HCT116 (cell line): Measurements from ENCODE around the gene LAMP1. TPM values are rescaled to one million over a fixed set of nuclear protein-coding genes. Genes with fewer than 3 reads are reported as not detected.
A peak's percentile ranks its signal among the peaks of the same experiment; 100 is the strongest.

ENCODE experiments used
- ATAC-seq: fragments of 200-7000 bp; cut with Tn5 transposase; 2 replicates; pipeline ENCODE4 v1.9.1; 2020; ENCODE audit warnings: mild to moderate bottlenecking, moderate library complexity
- BruUV-seq: library from RNA; stranded (reverse); fragments of 400-500 nt; replicated peaks from 2 replicates; lab custom pipeline; 2021; lab: Mats Ljungman, UMichigan
- CTCF ChIA-PET: fragments of 300-600 bp; sonication (Branson Sonifier 250); formaldehyde crosslinking; loops from one replicate; lab custom pipeline; 2021; ENCODE audit warnings: antibody characterized with exemption; lab: Charles Lee
- POLR2A ChIA-PET: fragments of 300-600, 350-600 bp; sonication (Branson Sonifier 250); formaldehyde crosslinking; loops from one replicate; lab custom pipeline; 2021; ENCODE audit warnings: antibody characterized with exemption; lab: Charles Lee
- RAD21 ChIA-PET, 2 experiments: fragments of 300-600 bp; sonication (Branson Sonifier 250); formaldehyde crosslinking; loops; one replicate each; lab custom pipeline; 2023; ENCODE audit warnings: low total read pairs in 2 of 2; ENCODE audit not compliant: uncharacterized antibody in 2 of 2, unreplicated experiment in 2 of 2, low non-redundant PET in 1 of 2; lab: Charles Lee
- DNase-seq: peaks from one replicate; pipeline ENCODE4 v3.0.0-alpha.2; 2010; ENCODE audit warnings: low read depth, low spot score
- H2AFZ ChIP-seq: fragments of 200-600 bp; shearing (Covaris generic), sonication (generic); 2 replicates; pipeline ENCODE4 v1.6.1; 2017; ENCODE audit warnings: low read depth, mixed run types, mixed read lengths, antibody characterized with exemption, low read length; ENCODE audit not compliant: poor library complexity, severe bottlenecking
- H3K27ac ChIP-seq: 2 replicates; pipeline ENCODE4 v1.5.1; 2012; ENCODE audit warnings: low read depth, low read length
- H3K27me3 ChIP-seq: fragments of 200-600 bp; sonication (generic); 2 replicates; pipeline ENCODE4 v1.6.1; 2016; ENCODE audit warnings: mixed run types, low read length, mixed read lengths; ENCODE audit not compliant: insufficient read depth
- H3K36me3 ChIP-seq, 2 experiments: fragments of 200-500 bp in 1 of 2; fragments of 200-600 bp in 1 of 2; sonication (Bioruptor generic) in 1 of 2; sonication (generic) in 1 of 2; 2 replicates each; pipeline versions ENCODE4 v1.5.1 to v1.6.1; 2014 to 2016; ENCODE audit warnings: low read length in 2 of 2, inconsistent platforms in 1 of 2, mixed read lengths in 1 of 2, mixed run types in 1 of 2; ENCODE audit not compliant: insufficient read depth in 2 of 2, control insufficient read depth in 1 of 2
- H3K4me1 ChIP-seq, 2 experiments: fragments of 200-600 bp in 1 of 2; sonication (generic) in 1 of 2; 2 replicates each; pipeline versions ENCODE4 v1.5.1 to v1.6.1; 2012 to 2017; ENCODE audit warnings: low read length in 2 of 2, inconsistent platforms in 1 of 2, mild to moderate bottlenecking in 1 of 2, mixed read lengths in 1 of 2, mixed run types in 1 of 2, moderate library complexity in 1 of 2; ENCODE audit not compliant: insufficient read depth in 2 of 2, control insufficient read depth in 1 of 2
- H3K4me2 ChIP-seq: fragments of 200-600 bp; sonication (generic); 2 replicates; pipeline ENCODE4 v1.6.1; 2017; ENCODE audit warnings: mixed run types, low read length, mixed read lengths
- H3K4me3 ChIP-seq, 2 experiments: fragments of 200-600 bp in 1 of 2; sonication (generic) in 1 of 2; replicated peaks in 1 of 2; 2 replicates each; pipeline ENCODE4 v1.5.1; 2011 to 2016; ENCODE audit warnings: low read length in 2 of 2, control low read depth in 1 of 2, low read depth in 1 of 2, mild to moderate bottlenecking in 1 of 2, mixed read lengths in 1 of 2, mixed run types in 1 of 2
- H3K79me2 ChIP-seq: fragments of 200-600 bp; sonication (generic); 2 replicates; pipeline ENCODE4 v1.6.1; 2017; ENCODE audit warnings: mild to moderate bottlenecking, mixed run types, low read length, moderate library complexity, mixed read lengths; ENCODE audit not compliant: insufficient read depth
- H3K9ac ChIP-seq: fragments of 200-600 bp; sonication (generic); 2 replicates; pipeline ENCODE4 v1.6.1; 2016; ENCODE audit warnings: low read length, mixed read lengths
- H3K9me2 ChIP-seq: fragments of 200-600 bp; sonication (generic), shearing (Covaris generic); 2 replicates; pipeline ENCODE4 v1.6.1; 2017; ENCODE audit warnings: mixed run types, mild to moderate bottlenecking, moderate library complexity; ENCODE audit not compliant: insufficient read depth
- H3K9me3 ChIP-seq, 2 experiments: fragments of 200-500 bp in 1 of 2; fragments of 200-600 bp in 1 of 2; sonication (Bioruptor generic) in 1 of 2; sonication (generic) in 1 of 2; 2 replicates each; pipeline ENCODE4 v1.6.1; 2014 to 2017; ENCODE audit warnings: low read length in 2 of 2, mixed read lengths in 2 of 2, inconsistent platforms in 1 of 2, low read depth in 1 of 2, mild to moderate bottlenecking in 1 of 2, mixed run types in 1 of 2, moderate library complexity in 1 of 2; ENCODE audit not compliant: control insufficient read depth in 1 of 2, insufficient read depth in 1 of 2
- H4K20me1 ChIP-seq: fragments of 200-600 bp; sonication (generic), shearing (Covaris generic); 2 replicates; pipeline ENCODE4 v1.6.1; 2017; ENCODE audit warnings: mixed run types, mild to moderate bottlenecking, moderate library complexity; ENCODE audit not compliant: insufficient read depth
- FOSL1 ChIP-seq: IDR thresholded peaks from 2 replicates; pipeline ENCODE4 v1.6.1; 2012; ENCODE audit warnings: low read depth
- SIN3A ChIP-seq: IDR thresholded peaks from 2 replicates; pipeline ENCODE4 v1.6.1; 2012; ENCODE audit warnings: low read depth
- ZFX ChIP-seq: fragments of 450-650 bp; IDR thresholded peaks from 2 replicates; pipeline ENCODE4 v1.6.1; 2017
- intact Hi-C: fragments of 100-400 bp; cut with micrococcal nuclease; formaldehyde crosslinking; loops from 2 replicates; pipeline ENCODE4 v1.10.0; 2022
- total RNA-seq: library from RNA; stranded (reverse); gene quantifications from one replicate; pipeline ENCODE4 v1.2.1, GENCODE V29; 2021; ENCODE audit not compliant: unreplicated experiment

Gene LAMP1
- total RNA-seq, 1 experiment from 2014 or later: 158 TPM

- POLR2A ChIA-PET: no interaction called here
- Histone ChIP-seq H3K27ac (peak overlapping the region; percentile 50), H3K9me2 (no peaks in the 10 kb centered on the region), H3K27me3 (peaks cover 2% of the 10 kb centered on the region; the same call in 1 of the 2 replicates), H2AFZ (no peak overlapping the region)
- ATAC-seq: peak; percentile 47
- DNase-seq: no peak
- no peak for TF ChIP-seq FOSL1
- peak; percentile 58; the same call in 1 of the 2 replicates for TF ChIP-seq ZFX
- TF ChIP-seq, all 23 proteins: peak for 1
- BruUV-seq: no TSS peak
- RAD21 ChIA-PET: interaction anchor here in 1 of 2 experiments (0.6 kb wide), 1 partner anchor 355 kb away, joined by 3 read pairs; no protein-coding TSS in a partner anchor
- Histone ChIP-seq H3K9me3 (no peaks in the 10 kb centered on the region), H3K9ac (peak overlapping the region; percentile 92), H3K4me2 (peak overlapping the region; percentile 97), H3K4me3 (peak overlapping the region; percentile 92 to 98), H3K36me3 (no peaks in the 10 kb centered on the region), H3K79me2 (peaks cover 50% of the 10 kb centered on the region), H4K20me1 (peaks cover 3% of the 10 kb centered on the region; the same call in 1 of the 2 replicates), H3K4me1 (peaks cover 5 to 21% of the 10 kb centered on the region in 2 experiments; a peak in 3 of 4 replicates)
- intact Hi-C loops: loop anchor here (2.0 to 5.0 kb wide), 2 partner anchors 65 to 151 kb away; partner anchors contain the start of gene GRTP1
- CTCF ChIA-PET: no interaction called here
These were observed 467 bp downstream of the LAMP1 start for GRCh38 chr13:113297370-113298042.

- H3K4me3 ChIP-seq: peak overlapping the region; percentile 92 to 98
- peaks cover 3% of the 10 kb centered on the region; the same call in 1 of the 2 replicates for H4K20me1 ChIP-seq
- H3K4me1 ChIP-seq: peaks cover 5 to 18% of the 10 kb centered on the region in 2 experiments; a peak in 3 of 4 replicates
- no peaks in the 10 kb centered on the region for H3K9me3 ChIP-seq
- TF ChIP-seq SIN3A: no peak
- TF ChIP-seq, all 23 proteins: peak for 0
- ChIA-PET RAD21 (interaction anchor here in 1 of 2 experiments (0.6 kb wide), 2 partner anchors 280 to 356 kb away, joined by 3 read pairs; no protein-coding TSS in a partner anchor), POLR2A (no interaction called here), CTCF (no interaction called here)
- peak overlapping the region; percentile 92 for H3K9ac ChIP-seq
- peaks cover 58% of the 10 kb centered on the region for H3K79me2 ChIP-seq
- peak overlapping the region; percentile 97 for H3K4me2 ChIP-seq
- H3K27ac ChIP-seq: peak overlapping the region; percentile 50; the same call in 1 of the 2 replicates
- intact Hi-C loops: loop anchor here (5.0 kb wide), 1 partner anchor 64 kb away; the partner anchor contains the start of gene GRTP1
- ATAC-seq: no peak
- no peak for DNase-seq
- no peak overlapping the region for H2AFZ ChIP-seq
- BruUV-seq: TSS peak; percentile 78
- H3K36me3 ChIP-seq: no peaks in the 10 kb centered on the region
- no peaks in the 10 kb centered on the region for H3K27me3 ChIP-seq
- H3K9me2 ChIP-seq: no peaks in the 10 kb centered on the region
These were observed 1.3 kb downstream of the LAMP1 start for GRCh38 chr13:113298043-113298945.
